Panc1 (cell line): ENCODE data around the gene SLC40A1. TPM values are rescaled to one million over a fixed set of nuclear protein-coding genes. Genes with fewer than 3 reads are reported as not detected.

Experiments used
- ATAC-seq: fragments of 200-7000 bp; cut with Tn5 transposase; 2 replicates; pipeline ENCODE4 v1.9.1; 2020; ENCODE audit warnings: mild to moderate bottlenecking, moderate library complexity
- BruUV-seq: library from RNA; stranded (reverse); fragments of 400-500 nt; replicated peaks from 2 replicates; lab custom pipeline; 2021; lab: Mats Ljungman, UMichigan
- CTCF ChIA-PET: fragments of 300-600 bp; sonication (Branson Sonifier 250); formaldehyde crosslinking; loops from one replicate; lab custom pipeline; 2022; ENCODE audit warnings: antibody characterized with exemption; lab: Charles Lee
- POLR2A ChIA-PET: fragments of 300-600 bp; sonication (Branson Sonifier 250); formaldehyde crosslinking; loops from one replicate; lab custom pipeline; 2022; ENCODE audit warnings: antibody characterized with exemption; lab: Charles Lee
- DNase-seq: peaks from one replicate; pipeline ENCODE4 v3.0.0-alpha.2; 2010; ENCODE audit warnings: low read depth, low spot score
- H3K27ac ChIP-seq: 2 replicates; pipeline ENCODE4 v1.5.1; 2011; ENCODE audit warnings: mild to moderate bottlenecking, low read length, inconsistent platforms
- H3K27me3 ChIP-seq: fragments of 200-500 bp; sonication (Bioruptor generic); 2 replicates; pipeline ENCODE4 v1.6.0; 2014; ENCODE audit warnings: low read length, inconsistent platforms; ENCODE audit not compliant: control insufficient read depth, insufficient read depth
- H3K36me3 ChIP-seq: fragments of 200-500 bp; sonication (Bioruptor generic); 2 replicates; pipeline ENCODE4 v1.5.1; 2014; ENCODE audit warnings: inconsistent platforms, mild to moderate bottlenecking, low read length, moderate library complexity; ENCODE audit not compliant: control insufficient read depth, insufficient read depth
- H3K4me1 ChIP-seq: 2 replicates; pipeline ENCODE4 v1.5.1; 2011; ENCODE audit warnings: inconsistent platforms, mild to moderate bottlenecking, low read length, moderate library complexity; ENCODE audit not compliant: control insufficient read depth, insufficient read depth
- H3K4me3 ChIP-seq, 2 experiments: 2 replicates each; pipeline ENCODE4 v1.5.1; 2011 to 2012; ENCODE audit warnings: low read depth in 2 of 2, low read length in 2 of 2, mild to moderate bottlenecking in 2 of 2, inconsistent platforms in 1 of 2, moderate library complexity in 1 of 2
- H3K9me3 ChIP-seq: fragments of 200-500 bp; sonication (Bioruptor generic); 2 replicates; pipeline ENCODE4 v1.5.1; 2014; ENCODE audit warnings: low read depth, mild to moderate bottlenecking, inconsistent platforms, low read length, moderate library complexity; ENCODE audit not compliant: control insufficient read depth, insufficient read depth
- POLR2AphosphoS5 ChIP-seq: IDR thresholded peaks from 2 replicates; pipeline ENCODE4 v1.6.1; 2012; ENCODE audit warnings: mild to moderate bottlenecking, low read depth, low read length, moderate library complexity
- SIN3A ChIP-seq: IDR thresholded peaks from 2 replicates; pipeline ENCODE4 v1.6.1; 2012; ENCODE audit warnings: low read depth, mild to moderate bottlenecking, low read length, moderate library complexity, borderline replicate concordance; ENCODE audit not compliant: insufficient read depth
- TCF7L2 ChIP-seq: IDR thresholded peaks from 2 replicates; pipeline ENCODE4 v1.6.1; 2011; ENCODE audit warnings: mild to moderate bottlenecking, low read depth, low read length, inconsistent platforms
- in situ Hi-C: cut with HindIII; loops from 2 replicates; pipeline ENCODE4 v1.10.0; 2016; ENCODE audit warnings: low sequenced_read_pairs, low pct_unique_long_range_greater_than_20kb
- intact Hi-C: fragments of 100-400 bp; cut with micrococcal nuclease; formaldehyde crosslinking; loops from one replicate; pipeline ENCODE4 v1.10.0; 2022; ENCODE audit not compliant: unreplicated experiment
- total RNA-seq: library from RNA; stranded (reverse); gene quantifications from one replicate; pipeline ENCODE4 v1.2.1, GENCODE V29; 2021; ENCODE audit not compliant: unreplicated experiment
- TF ChIP-seq, protein P1 (sequence below), 2 experiments: IDR thresholded peaks; 2 replicates each; pipeline ENCODE4 v1.6.1; 2011 to 2012; ENCODE audit warnings: low read depth in 2 of 2, control low read depth in 1 of 2, low read length in 1 of 2, mild to moderate bottlenecking in 1 of 2, moderate library complexity in 1 of 2; ENCODE audit not compliant: insufficient read depth in 1 of 2
- TF ChIP-seq, protein P2 (sequence below): fragments of 450-650 bp; IDR thresholded peaks from 2 replicates; pipeline ENCODE4 v1.5.1; 2017; ENCODE audit warnings: mild to moderate bottlenecking

SLC40A1 gene
- total RNA-seq, 1 experiment from 2014 or later = 0.74 TPM

DNA sequence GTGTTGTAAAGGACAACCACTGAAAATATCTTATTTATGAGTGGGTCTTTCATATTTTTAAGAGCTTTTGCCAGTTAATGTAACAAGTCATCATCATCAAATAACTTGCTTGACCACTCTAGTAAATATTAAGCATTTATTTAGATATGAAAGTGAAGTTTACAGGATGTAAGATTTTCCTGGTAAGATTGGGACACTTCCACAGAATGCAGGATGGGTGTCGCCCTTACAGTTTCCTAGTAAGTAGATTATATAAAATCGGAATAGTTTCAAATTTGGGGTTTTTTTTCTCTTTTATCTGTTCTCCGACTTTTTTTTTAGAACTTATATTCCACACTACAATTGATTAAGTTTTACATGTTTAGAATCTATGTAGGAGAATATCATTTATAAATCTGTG, 14.8 kb upstream of the SLC40A1 start:
- ChIA-PET CTCF (no interaction called here), POLR2A (no interaction called here)
- TF ChIP-seq, protein P1, sequence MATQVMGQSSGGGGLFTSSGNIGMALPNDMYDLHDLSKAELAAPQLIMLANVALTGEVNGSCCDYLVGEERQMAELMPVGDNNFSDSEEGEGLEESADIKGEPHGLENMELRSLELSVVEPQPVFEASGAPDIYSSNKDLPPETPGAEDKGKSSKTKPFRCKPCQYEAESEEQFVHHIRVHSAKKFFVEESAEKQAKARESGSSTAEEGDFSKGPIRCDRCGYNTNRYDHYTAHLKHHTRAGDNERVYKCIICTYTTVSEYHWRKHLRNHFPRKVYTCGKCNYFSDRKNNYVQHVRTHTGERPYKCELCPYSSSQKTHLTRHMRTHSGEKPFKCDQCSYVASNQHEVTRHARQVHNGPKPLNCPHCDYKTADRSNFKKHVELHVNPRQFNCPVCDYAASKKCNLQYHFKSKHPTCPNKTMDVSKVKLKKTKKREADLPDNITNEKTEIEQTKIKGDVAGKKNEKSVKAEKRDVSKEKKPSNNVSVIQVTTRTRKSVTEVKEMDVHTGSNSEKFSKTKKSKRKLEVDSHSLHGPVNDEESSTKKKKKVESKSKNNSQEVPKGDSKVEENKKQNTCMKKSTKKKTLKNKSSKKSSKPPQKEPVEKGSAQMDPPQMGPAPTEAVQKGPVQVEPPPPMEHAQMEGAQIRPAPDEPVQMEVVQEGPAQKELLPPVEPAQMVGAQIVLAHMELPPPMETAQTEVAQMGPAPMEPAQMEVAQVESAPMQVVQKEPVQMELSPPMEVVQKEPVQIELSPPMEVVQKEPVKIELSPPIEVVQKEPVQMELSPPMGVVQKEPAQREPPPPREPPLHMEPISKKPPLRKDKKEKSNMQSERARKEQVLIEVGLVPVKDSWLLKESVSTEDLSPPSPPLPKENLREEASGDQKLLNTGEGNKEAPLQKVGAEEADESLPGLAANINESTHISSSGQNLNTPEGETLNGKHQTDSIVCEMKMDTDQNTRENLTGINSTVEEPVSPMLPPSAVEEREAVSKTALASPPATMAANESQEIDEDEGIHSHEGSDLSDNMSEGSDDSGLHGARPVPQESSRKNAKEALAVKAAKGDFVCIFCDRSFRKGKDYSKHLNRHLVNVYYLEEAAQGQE (IDR thresholded peaks at IDR 0.05; ENCODE audit: insufficient read depth in 1 of 2, low read depth in 2 of 2, low read length in 1 of 2) = no peak
- TF ChIP-seq TCF7L2 (no peak), SIN3A (no peak), POLR2AphosphoS5 (no peak)
- TF ChIP-seq, protein P2, sequence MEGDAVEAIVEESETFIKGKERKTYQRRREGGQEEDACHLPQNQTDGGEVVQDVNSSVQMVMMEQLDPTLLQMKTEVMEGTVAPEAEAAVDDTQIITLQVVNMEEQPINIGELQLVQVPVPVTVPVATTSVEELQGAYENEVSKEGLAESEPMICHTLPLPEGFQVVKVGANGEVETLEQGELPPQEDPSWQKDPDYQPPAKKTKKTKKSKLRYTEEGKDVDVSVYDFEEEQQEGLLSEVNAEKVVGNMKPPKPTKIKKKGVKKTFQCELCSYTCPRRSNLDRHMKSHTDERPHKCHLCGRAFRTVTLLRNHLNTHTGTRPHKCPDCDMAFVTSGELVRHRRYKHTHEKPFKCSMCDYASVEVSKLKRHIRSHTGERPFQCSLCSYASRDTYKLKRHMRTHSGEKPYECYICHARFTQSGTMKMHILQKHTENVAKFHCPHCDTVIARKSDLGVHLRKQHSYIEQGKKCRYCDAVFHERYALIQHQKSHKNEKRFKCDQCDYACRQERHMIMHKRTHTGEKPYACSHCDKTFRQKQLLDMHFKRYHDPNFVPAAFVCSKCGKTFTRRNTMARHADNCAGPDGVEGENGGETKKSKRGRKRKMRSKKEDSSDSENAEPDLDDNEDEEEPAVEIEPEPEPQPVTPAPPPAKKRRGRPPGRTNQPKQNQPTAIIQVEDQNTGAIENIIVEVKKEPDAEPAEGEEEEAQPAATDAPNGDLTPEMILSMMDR = no peak
- Histone ChIP-seq H3K4me3 (no peak overlapping the region), H3K27me3 (no peaks in the 10 kb centered on the region), H3K9me3 (no peaks in the 10 kb centered on the region), H3K4me1 (no peaks in the 10 kb centered on the region), H3K36me3 (no peaks in the 10 kb centered on the region), H3K27ac (no peak overlapping the region)
- intact Hi-C loops (no loop called here), in situ Hi-C loops (no loop called here)
- DNase-seq (no peak), ATAC-seq (no peak)
- BruUV-seq = no TSS peak

DNA sequence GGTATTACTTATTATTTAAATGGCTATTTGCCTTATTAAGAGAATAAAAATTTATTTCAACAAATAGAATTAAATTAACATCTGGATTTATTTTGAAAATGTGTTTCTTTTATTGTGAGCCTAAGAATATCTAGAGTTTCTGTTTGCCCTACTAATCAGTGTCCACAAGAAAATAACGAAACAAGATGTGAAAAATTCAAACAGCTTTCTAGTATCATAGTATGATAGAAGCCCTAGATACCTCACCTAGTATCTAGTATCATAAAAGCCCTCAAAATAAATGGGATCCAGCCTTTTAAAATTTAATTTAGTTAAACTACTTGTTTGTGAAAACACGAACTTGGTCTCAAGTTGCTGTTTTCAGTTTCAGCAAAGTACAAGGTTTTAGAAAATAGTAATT, 13.7 kb upstream of the SLC40A1 start:
- ATAC-seq = no peak
- H3K36me3 ChIP-seq = no peaks in the 10 kb centered on the region
- no peak overlapping the region for H3K4me3 ChIP-seq
- TF ChIP-seq TCF7L2 (no peak), SIN3A (no peak), POLR2AphosphoS5 (no peak)
- TF ChIP-seq, protein P2 = no peak
- TF ChIP-seq, protein P1 (IDR thresholded peaks at IDR 0.05; ENCODE audit: insufficient read depth in 1 of 2, low read depth in 2 of 2, low read length in 1 of 2) = no peak
- no peaks in the 10 kb centered on the region for H3K9me3 ChIP-seq
- BruUV-seq = no TSS peak
- no peaks in the 10 kb centered on the region for H3K27me3 ChIP-seq
- in situ Hi-C loops (no loop called here), intact Hi-C loops (no loop called here)
- CTCF ChIA-PET = no interaction called here
- DNase-seq = no peak
- no peaks in the 10 kb centered on the region for H3K4me1 ChIP-seq
- no peak overlapping the region for H3K27ac ChIP-seq
- POLR2A ChIA-PET = no interaction called here
